ENCODE data around the gene GABRD. TPM values are rescaled to one million over a fixed set of nuclear protein-coding genes. Genes with fewer than 3 reads are reported as not detected.

The GABRD gene
- total and polyA plus RNA-seq, 10 of the 15 experiments (the other 5 are each of a cell fraction or from before 2014, with no cell fraction given), result not detected

DNA sequence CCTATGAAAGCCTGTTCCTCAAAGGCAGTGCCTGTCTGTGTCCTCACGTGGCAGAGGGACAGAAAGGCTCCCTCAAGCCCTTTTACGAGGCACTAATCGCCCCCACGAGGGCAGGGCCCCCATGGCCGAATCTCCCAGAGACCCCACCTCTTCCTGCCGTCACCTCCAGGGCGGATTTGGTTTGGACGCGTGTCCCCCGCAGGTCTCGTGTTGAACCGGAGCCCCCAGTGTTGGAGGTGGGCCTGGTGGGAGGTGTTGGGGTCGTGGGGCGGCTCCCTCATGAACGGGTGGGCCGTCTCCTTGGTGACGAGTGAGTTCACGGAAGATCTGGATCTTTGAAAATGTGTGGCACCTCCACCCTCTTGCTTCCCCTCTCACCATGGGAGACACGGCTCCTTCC lies 43.1 kb upstream of the GABRD start (continued):
- TF ChIP-seq ZNF622 (IDR thresholded peaks at IDR 0.05), result no peak
- no peak for TF ChIP-seq RB1 (IDR thresholded peaks at IDR 0.05; ENCODE audit: borderline replicate concordance)
- TF ChIP-seq ATF7 (IDR thresholded peaks at IDR 0.05; ENCODE audit: low read depth), result no peak
- TF ChIP-seq RFX5 (IDR thresholded peaks at IDR 0.05; ENCODE audit: low read depth, low read length), result no peak
- TF ChIP-seq HDAC2 (IDR thresholded peaks at IDR 0.05), result no peak
- no peak for TF ChIP-seq PML (IDR thresholded peaks at IDR 0.05; ENCODE audit: low read length)
- TF ChIP-seq, protein P1, sequence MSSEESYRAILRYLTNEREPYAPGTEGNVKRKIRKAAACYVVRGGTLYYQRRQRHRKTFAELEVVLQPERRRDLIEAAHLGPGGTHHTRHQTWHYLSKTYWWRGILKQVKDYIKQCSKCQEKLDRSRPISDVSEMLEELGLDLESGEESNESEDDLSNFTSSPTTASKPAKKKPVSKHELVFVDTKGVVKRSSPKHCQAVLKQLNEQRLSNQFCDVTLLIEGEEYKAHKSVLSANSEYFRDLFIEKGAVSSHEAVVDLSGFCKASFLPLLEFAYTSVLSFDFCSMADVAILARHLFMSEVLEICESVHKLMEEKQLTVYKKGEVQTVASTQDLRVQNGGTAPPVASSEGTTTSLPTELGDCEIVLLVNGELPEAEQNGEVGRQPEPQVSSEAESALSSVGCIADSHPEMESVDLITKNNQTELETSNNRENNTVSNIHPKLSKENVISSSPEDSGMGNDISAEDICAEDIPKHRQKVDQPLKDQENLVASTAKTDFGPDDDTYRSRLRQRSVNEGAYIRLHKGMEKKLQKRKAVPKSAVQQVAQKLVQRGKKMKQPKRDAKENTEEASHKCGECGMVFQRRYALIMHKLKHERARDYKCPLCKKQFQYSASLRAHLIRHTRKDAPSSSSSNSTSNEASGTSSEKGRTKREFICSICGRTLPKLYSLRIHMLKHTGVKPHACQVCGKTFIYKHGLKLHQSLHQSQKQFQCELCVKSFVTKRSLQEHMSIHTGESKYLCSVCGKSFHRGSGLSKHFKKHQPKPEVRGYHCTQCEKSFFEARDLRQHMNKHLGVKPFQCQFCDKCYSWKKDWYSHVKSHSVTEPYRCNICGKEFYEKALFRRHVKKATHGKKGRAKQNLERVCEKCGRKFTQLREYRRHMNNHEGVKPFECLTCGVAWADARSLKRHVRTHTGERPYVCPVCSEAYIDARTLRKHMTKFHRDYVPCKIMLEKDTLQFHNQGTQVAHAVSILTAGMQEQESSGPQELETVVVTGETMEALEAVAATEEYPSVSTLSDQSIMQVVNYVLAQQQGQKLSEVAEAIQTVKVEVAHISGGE (CRISPR knock-in tag; IDR thresholded peaks at IDR 0.05), result no peak

DNA sequence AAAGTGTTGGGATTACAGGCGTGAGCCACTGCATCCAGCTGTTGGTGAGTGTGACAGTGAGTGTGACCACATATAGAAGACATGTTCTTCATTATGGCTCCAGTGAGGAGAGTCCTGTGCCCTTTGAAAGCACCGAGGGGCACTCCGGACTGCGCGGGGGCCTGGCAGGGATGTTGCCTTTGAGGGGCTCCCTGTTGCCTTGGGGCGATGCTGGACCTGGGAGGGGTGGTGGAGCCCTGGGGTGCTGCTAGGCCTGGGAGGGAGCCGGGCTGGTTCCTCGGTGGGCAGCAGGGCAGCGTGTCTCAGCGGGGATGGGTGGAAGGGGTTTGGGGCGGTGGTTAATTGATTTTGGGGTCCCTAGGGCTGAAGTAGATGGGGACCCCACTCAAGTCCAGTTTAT lies 41.0 kb upstream of the GABRD start:
- in situ Hi-C loops (cut with MboI) (no loop called here), intact Hi-C loops (cut with micrococcal nuclease; ENCODE audit: unreplicated experiment) (no loop called here)
- FAIRE-seq, result no peak
- no peak for ATAC-seq
- Histone ChIP-seq H3K4me1 (ENCODE audit: control insufficient read depth, insufficient read depth, low read length) (no peaks in the 10 kb centered on the region), H3K4me3 (no peak overlapping the region), H3K36me3 (ENCODE audit: control insufficient read depth in 2 of 2, insufficient read depth in 2 of 2, low read length in 1 of 2) (no peaks in the 10 kb centered on the region), H3K79me2 (ENCODE audit: control insufficient read depth, insufficient read depth, low read length) (no peaks in the 10 kb centered on the region), H3K27me3 (replicated peaks in 1 of 2; ENCODE audit: control insufficient read depth in 2 of 2, insufficient read depth in 2 of 2, low read length in 1 of 2) (no peaks in the 10 kb centered on the region), H3K9ac (ENCODE audit: control insufficient read depth, insufficient read depth, low read length) (no peak overlapping the region), H3K9me3 (replicated peaks; ENCODE audit: control insufficient read depth, insufficient read depth, low read length) (no peaks in the 10 kb centered on the region; the same call in 2 of the 3 replicates), H4K20me1 (ENCODE audit: control insufficient read depth, insufficient read depth) (no peaks in the 10 kb centered on the region), H3K27ac (ENCODE audit: control insufficient read depth, insufficient read depth) (no peak overlapping the region), H2AFZ (ENCODE audit: control insufficient read depth, low read depth, low read length) (no peak overlapping the region), H3K4me2 (ENCODE audit: control insufficient read depth, insufficient read depth) (no peak overlapping the region)
- ChIA-PET SMC1A (ENCODE audit: uncharacterized antibody, unreplicated experiment) (no interaction called here), RAD21 (ENCODE audit: unreplicated experiment) (no interaction called here), POLR2A (no interaction called here), CTCF (no interaction called here)
- BruUV-seq (replicated peaks), result no TSS peak
- WGBS (ENCODE audit: insufficient coverage, insufficient replicate concordance, low lambda C conversion rate, missing lambda C conversion rate), result 37% methylated on average over 11 of the region's 11 CpGs
- no peak for DNase-seq (ENCODE audit: low read depth, low spot score)
- no peak for TF ChIP-seq MYC (IDR thresholded peaks at IDR 0.05; ENCODE audit: insufficient read depth, insufficient read length, insufficient replicate concordance, low read length, severe bottlenecking)
- TF ChIP-seq NFYA (IDR thresholded peaks at IDR 0.05; ENCODE audit: borderline replicate concordance, low read depth, low read length), result no peak
- TF ChIP-seq, protein P2, sequence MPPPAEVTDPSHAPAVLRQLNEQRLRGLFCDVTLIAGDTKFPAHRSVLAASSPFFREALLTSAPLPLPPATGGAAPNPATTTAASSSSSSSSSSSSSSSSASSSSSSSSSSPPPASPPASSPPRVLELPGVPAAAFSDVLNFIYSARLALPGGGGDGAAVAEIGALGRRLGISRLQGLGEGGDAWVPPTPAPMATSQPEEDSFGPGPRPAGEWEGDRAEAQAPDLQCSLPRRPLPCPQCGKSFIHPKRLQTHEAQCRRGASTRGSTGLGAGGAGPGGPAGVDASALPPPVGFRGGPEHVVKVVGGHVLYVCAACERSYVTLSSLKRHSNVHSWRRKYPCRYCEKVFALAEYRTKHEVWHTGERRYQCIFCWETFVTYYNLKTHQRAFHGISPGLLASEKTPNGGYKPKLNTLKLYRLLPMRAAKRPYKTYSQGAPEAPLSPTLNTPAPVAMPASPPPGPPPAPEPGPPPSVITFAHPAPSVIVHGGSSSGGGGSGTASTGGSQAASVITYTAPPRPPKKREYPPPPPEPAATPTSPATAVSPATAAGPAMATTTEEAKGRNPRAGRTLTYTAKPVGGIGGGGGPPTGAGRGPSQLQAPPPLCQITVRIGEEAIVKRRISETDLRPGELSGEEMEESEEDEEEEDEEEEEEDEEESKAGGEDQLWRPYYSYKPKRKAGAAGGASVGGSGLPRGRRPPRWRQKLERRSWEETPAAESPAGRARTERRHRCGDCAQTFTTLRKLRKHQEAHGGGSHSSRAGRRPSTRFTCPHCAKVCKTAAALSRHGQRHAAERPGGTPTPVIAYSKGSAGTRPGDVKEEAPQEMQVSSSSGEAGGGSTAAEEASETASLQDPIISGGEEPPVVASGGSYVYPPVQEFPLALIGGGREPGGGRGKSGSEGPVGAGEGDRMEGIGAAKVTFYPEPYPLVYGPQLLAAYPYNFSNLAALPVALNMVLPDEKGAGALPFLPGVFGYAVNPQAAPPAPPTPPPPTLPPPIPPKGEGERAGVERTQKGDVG (CRISPR knock-in tag; IDR thresholded peaks at IDR 0.05), result no peak
- TF ChIP-seq ATF7 (IDR thresholded peaks at IDR 0.05; ENCODE audit: low read depth), result no peak
- no peak for TF ChIP-seq SUPT20H (IDR thresholded peaks at IDR 0.05; ENCODE audit: borderline replicate concordance, control insufficient read depth, low read depth, low read length)
- TF ChIP-seq FOXM1 (IDR thresholded peaks at IDR 0.05; ENCODE audit: low read depth, low read length), result no peak
- TF ChIP-seq JUND (IDR thresholded peaks at IDR 0.05; ENCODE audit: low read depth, low read length), result no peak
- TF ChIP-seq ETV6 (conservative IDR thresholded peaks at IDR 0.05 in 1 of 2, IDR thresholded peaks at IDR 0.05 in 1 of 2; ENCODE audit: borderline replicate concordance in 1 of 2, low read depth in 1 of 2), result no peak
- TF ChIP-seq MEF2A (IDR thresholded peaks at IDR 0.05; ENCODE audit: insufficient read depth, low read depth, low read length), result no peak
- no peak for TF ChIP-seq CHD1 (IDR thresholded peaks at IDR 0.05; ENCODE audit: low read depth, low read length)
- TF ChIP-seq ESRRA (IDR thresholded peaks at IDR 0.05; ENCODE audit: low read length), result no peak
- no peak for TF ChIP-seq RCOR1 (conservative IDR thresholded peaks at IDR 0.05; ENCODE audit: low read depth, low read length)
- TF ChIP-seq SMC3 (IDR thresholded peaks at IDR 0.05; ENCODE audit: borderline replicate concordance, low read length), result no peak

Data from GM12878 (cell line).